ENCODE measurements around the gene CRB1.

CRB1 gene

DNA sequence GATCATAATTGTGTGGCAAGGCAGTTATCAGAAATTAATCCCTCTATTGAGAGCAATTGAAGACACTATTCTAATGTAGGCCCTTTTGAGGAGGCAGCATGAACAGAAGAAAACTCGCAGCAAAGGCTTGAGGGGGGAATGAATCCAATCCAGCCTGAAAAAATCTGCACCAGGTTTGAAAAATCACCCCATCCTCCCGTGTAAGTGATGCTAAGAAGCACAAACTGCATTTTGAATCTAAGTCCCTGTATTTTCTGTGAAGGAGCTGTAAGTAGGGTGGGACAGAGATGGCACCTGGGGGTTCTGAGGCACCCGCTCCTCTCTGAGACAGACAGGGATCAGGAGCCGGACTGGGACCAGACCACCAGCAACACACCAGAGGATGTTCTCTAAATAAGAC is at the start of gene CRB1:
TSS of gene CRB1 (plus strand) at position 241 of the 400 bp plus-strand sequence. CDS start 161 bp downstream, outside the sequence.
- Histone ChIP-seq H3K36me3 (ENCODE audit: control insufficient read depth in 2 of 2, insufficient read depth in 2 of 2, low read length in 2 of 2) (no peaks in the 10 kb centered on the region), H3K27ac (ENCODE audit: low read depth in 2 of 2, low read length in 2 of 2) (no peak within 1 kb of the TSS), H3K4me1 (ENCODE audit: control insufficient read depth in 2 of 2, insufficient read depth in 2 of 2, low read length in 2 of 2) (no peaks in the 10 kb centered on the region), H3K4me3 (ENCODE audit: low read length in 2 of 2) (no peak within 1 kb of the TSS), H3K9me3 (ENCODE audit: control insufficient read depth in 2 of 2, low read length in 2 of 2) (no peaks in the 10 kb centered on the region), H3K27me3 (ENCODE audit: control insufficient read depth in 2 of 2, insufficient read depth in 2 of 2, low read length in 2 of 2) (no peaks in the 10 kb centered on the region), H3K9ac (ENCODE audit: low read depth in 1 of 2, low read length in 2 of 2) (no peak within 1 kb of the TSS)

DNA sequence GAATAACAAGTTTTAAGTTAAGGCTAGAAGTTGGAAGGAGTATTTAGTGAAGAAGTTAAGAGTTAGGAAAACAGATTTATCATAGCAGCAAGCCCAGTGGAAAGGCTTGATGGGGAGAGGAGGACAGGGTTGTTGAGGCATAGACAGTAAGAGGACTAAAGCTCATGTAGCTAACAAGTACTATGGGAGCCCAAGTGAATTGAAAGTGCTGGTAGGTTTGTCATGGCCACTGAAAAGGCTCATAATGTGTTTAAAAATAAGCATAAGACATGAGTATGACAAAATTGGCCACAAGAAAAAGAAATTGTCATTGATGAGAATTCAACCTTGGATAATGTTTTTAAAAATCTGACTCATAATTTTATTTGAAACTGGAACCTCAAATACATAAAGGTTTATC is 49.2 kb upstream of the CRB1 start:
- H3K9ac ChIP-seq (ENCODE audit: low read depth in 1 of 2, low read length in 2 of 2), result no peak overlapping the region
- H3K4me3 ChIP-seq (ENCODE audit: low read length in 2 of 2), result no peak overlapping the region
- no peaks in the 10 kb centered on the region for H3K36me3 ChIP-seq (ENCODE audit: control insufficient read depth in 2 of 2, insufficient read depth in 2 of 2, low read length in 2 of 2)
- H3K9me3 ChIP-seq (ENCODE audit: control insufficient read depth in 2 of 2, low read length in 2 of 2), result no peaks in the 10 kb centered on the region
- no peak overlapping the region for H3K27ac ChIP-seq (ENCODE audit: low read depth in 2 of 2, low read length in 2 of 2)
- H3K4me1 ChIP-seq (ENCODE audit: control insufficient read depth in 2 of 2, insufficient read depth in 2 of 2, low read length in 2 of 2), result no peaks in the 10 kb centered on the region
- H3K27me3 ChIP-seq (ENCODE audit: control insufficient read depth in 2 of 2, insufficient read depth in 2 of 2, low read length in 2 of 2), result no peaks in the 10 kb centered on the region

DNA sequence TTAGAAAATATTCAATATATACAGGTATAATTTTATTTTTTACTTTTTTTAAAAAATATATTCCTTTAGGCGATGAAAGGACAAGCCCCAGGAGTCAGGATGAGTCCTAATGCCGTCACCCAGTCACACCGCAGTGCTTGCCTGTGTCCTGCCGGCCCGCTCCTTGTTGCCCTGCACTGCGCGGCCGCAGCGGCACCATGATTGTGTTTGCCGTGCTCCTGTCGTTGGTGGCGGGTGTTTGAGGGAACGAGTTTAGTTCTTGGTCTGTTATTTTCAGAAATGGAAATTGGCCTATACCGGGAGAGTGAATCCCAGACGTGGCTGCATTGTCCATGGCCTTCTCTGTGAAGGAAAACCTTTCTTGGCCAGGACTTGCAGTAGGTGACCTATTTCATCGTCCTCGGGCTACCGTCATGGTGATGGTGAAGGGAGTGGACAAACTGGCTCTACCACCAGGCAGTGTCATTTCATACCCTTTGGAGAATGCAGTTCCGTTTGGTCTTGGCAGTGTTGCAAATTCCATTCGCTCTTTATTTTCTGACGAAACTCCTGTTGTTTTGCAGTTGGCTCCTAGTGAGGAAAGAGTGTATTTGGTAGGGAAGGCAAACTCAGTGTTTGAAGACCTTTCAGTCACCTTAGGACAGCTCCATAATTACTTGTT is 45.9 kb upstream of the CRB1 start:
- no peak overlapping the region for H3K9ac ChIP-seq (ENCODE audit: low read depth in 1 of 2, low read length in 2 of 2)
- H3K4me1 ChIP-seq (ENCODE audit: control insufficient read depth in 2 of 2, insufficient read depth in 2 of 2, low read length in 2 of 2), result no peaks in the 10 kb centered on the region
- no peaks in the 10 kb centered on the region for H3K27me3 ChIP-seq (ENCODE audit: control insufficient read depth in 2 of 2, insufficient read depth in 2 of 2, low read length in 2 of 2)
- no peaks in the 10 kb centered on the region for H3K36me3 ChIP-seq (ENCODE audit: control insufficient read depth in 2 of 2, insufficient read depth in 2 of 2, low read length in 2 of 2)
- no peak overlapping the region for H3K4me3 ChIP-seq (ENCODE audit: low read length in 2 of 2)
- no peaks in the 10 kb centered on the region for H3K9me3 ChIP-seq (ENCODE audit: control insufficient read depth in 2 of 2, low read length in 2 of 2)
- no peak overlapping the region for H3K27ac ChIP-seq (ENCODE audit: low read depth in 2 of 2, low read length in 2 of 2)

DNA sequence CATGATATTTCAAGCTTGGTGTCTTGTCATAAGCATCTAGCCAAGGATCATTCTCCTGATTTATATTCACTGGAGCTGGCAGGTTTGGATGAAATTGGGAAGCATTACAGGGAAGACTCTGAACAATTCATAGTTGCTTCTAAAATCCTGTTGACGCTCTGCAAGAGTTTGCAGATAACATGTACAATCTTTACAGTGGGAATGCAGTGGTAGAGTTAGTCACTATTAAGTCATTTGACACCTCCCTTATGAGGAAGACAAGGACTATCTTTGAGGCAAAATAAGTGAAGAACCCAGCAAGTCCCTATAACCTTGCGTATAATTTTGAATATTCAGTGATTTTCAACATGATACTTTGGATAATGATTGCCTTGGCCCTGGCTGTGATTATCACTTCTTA is 45.3 kb upstream of the CRB1 start:
- Histone ChIP-seq H3K4me3 (ENCODE audit: low read length in 2 of 2) (no peak overlapping the region), H3K4me1 (ENCODE audit: control insufficient read depth in 2 of 2, insufficient read depth in 2 of 2, low read length in 2 of 2) (no peaks in the 10 kb centered on the region), H3K36me3 (ENCODE audit: control insufficient read depth in 2 of 2, insufficient read depth in 2 of 2, low read length in 2 of 2) (no peaks in the 10 kb centered on the region), H3K9me3 (ENCODE audit: control insufficient read depth in 2 of 2, low read length in 2 of 2) (no peaks in the 10 kb centered on the region), H3K9ac (ENCODE audit: low read depth in 1 of 2, low read length in 2 of 2) (no peak overlapping the region), H3K27me3 (ENCODE audit: control insufficient read depth in 2 of 2, insufficient read depth in 2 of 2, low read length in 2 of 2) (no peaks in the 10 kb centered on the region), H3K27ac (ENCODE audit: low read depth in 2 of 2, low read length in 2 of 2) (no peak overlapping the region)

DNA sequence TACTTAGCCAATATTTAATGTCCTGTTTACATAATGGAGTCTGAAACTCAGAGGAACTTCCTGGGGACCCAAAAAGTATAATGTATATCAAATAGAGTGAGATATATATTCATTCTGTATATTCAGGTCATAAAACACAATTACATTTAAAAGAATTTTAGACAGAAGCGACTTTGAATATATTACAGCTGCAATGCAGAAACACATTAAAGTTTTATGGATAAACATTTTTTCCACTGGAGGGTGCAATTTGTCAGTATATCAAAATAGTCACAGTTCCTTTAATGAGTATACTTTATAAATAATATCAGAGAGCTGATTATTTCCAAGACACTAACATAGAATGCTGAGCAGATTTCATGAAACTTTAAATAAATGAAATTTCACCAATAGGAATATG is 43.9 kb upstream of the CRB1 start:
- Histone ChIP-seq H3K9ac (ENCODE audit: low read depth in 1 of 2, low read length in 2 of 2) (no peak overlapping the region), H3K4me3 (ENCODE audit: low read length in 2 of 2) (no peak overlapping the region), H3K9me3 (ENCODE audit: control insufficient read depth in 2 of 2, low read length in 2 of 2) (no peaks in the 10 kb centered on the region), H3K36me3 (ENCODE audit: control insufficient read depth in 2 of 2, insufficient read depth in 2 of 2, low read length in 2 of 2) (no peaks in the 10 kb centered on the region), H3K27me3 (ENCODE audit: control insufficient read depth in 2 of 2, insufficient read depth in 2 of 2, low read length in 2 of 2) (no peaks in the 10 kb centered on the region), H3K27ac (ENCODE audit: low read depth in 2 of 2, low read length in 2 of 2) (no peak overlapping the region), H3K4me1 (ENCODE audit: control insufficient read depth in 2 of 2, insufficient read depth in 2 of 2, low read length in 2 of 2) (no peaks in the 10 kb centered on the region)

DNA sequence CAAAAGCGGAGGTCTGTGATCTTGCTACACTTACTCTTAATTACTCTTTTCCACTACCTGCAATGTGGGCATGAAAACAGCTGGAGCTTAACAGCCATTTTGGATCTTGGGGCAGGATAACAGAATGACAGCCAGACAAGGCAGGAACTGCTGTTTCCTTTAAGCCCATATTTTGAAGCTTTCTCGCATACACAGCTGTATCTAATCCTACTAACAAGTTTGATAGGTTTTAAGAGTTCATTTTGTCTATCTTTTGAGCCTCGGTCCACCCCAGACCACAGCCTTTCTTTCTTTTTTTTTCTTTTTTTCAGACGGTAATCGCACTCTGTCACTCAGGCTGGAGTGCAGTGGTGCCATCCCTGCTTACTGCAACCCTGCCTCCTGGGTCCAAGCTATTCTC is 42.4 kb upstream of the CRB1 start:
- H3K27ac ChIP-seq (ENCODE audit: low read depth in 2 of 2, low read length in 2 of 2), result no peak overlapping the region
- no peaks in the 10 kb centered on the region for H3K36me3 ChIP-seq (ENCODE audit: control insufficient read depth in 2 of 2, insufficient read depth in 2 of 2, low read length in 2 of 2)
- H3K4me1 ChIP-seq (ENCODE audit: control insufficient read depth in 2 of 2, insufficient read depth in 2 of 2, low read length in 2 of 2), result no peaks in the 10 kb centered on the region
- H3K27me3 ChIP-seq (ENCODE audit: control insufficient read depth in 2 of 2, insufficient read depth in 2 of 2, low read length in 2 of 2), result no peaks in the 10 kb centered on the region
- H3K9me3 ChIP-seq (ENCODE audit: control insufficient read depth in 2 of 2, low read length in 2 of 2), result no peaks in the 10 kb centered on the region
- H3K4me3 ChIP-seq (ENCODE audit: low read length in 2 of 2), result no peak overlapping the region
- H3K9ac ChIP-seq (ENCODE audit: low read depth in 1 of 2, low read length in 2 of 2), result no peak overlapping the region

DNA sequence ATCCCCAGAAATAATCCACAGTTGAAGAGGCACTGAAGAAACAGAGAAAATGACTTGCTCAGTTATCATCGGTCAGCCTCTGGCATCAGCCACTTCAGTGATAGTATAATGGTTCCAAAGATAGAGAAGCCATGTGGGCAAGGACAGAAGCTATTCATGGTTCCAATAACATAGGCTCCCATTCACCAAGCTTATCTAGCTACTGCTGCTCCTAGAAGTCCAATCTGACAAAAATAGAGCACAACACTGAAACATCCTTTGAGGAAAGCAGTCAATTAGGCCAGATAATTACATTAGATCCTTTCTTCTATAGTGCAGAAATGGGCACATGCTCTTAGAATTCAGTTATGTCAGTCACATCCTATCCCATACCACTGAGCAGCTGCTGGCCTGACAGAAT is 33.5 kb upstream of the CRB1 start:
- Histone ChIP-seq H3K4me1 (ENCODE audit: control insufficient read depth in 2 of 2, insufficient read depth in 2 of 2, low read length in 2 of 2) (no peaks in the 10 kb centered on the region), H3K9ac (ENCODE audit: low read depth in 1 of 2, low read length in 2 of 2) (no peak overlapping the region), H3K27ac (ENCODE audit: low read depth in 2 of 2, low read length in 2 of 2) (no peak overlapping the region), H3K36me3 (ENCODE audit: control insufficient read depth in 2 of 2, insufficient read depth in 2 of 2, low read length in 2 of 2) (no peaks in the 10 kb centered on the region), H3K4me3 (ENCODE audit: low read length in 2 of 2) (no peak overlapping the region), H3K27me3 (ENCODE audit: control insufficient read depth in 2 of 2, insufficient read depth in 2 of 2, low read length in 2 of 2) (no peaks in the 10 kb centered on the region), H3K9me3 (ENCODE audit: control insufficient read depth in 2 of 2, low read length in 2 of 2) (no peaks in the 10 kb centered on the region)

DNA sequence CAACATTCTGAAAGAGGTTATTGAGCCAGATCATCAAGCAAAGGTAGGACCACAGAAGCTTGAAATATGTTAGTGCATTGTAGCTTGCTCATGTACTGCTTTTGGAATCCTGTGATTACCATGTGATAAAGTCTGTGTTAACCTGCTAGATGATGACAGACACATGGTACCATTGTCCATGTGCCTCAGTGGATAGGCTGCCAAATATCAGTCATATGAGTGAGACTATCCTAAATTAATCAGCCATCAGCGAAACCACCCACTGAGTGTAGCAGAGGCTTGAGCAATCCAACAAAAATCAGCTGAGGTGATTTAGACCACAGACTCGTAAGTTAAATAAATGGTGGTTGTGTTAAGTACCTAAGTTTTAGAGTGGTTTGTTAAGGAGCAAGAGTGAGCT is 32.7 kb upstream of the CRB1 start:
- no peaks in the 10 kb centered on the region for H3K4me1 ChIP-seq (ENCODE audit: control insufficient read depth in 2 of 2, insufficient read depth in 2 of 2, low read length in 2 of 2)

DNA sequence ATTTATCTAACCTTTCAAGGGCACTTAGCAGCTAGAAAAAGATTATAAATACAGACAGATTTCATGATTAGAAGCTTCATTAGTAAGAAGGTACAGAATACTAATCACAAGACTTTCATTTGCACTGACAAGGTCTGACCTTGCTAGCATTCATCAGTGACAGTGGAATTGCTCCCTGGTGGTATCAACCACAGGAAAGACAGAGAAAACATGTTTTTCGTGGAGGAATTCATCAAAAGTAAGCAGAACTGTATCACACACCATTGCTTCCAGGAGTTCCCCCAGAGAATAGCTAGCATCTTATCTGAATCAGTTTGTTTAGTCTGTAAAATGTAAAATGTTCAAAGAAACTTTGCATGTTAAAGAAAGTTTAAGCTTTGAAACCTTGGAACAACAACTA is 20.6 kb upstream of the CRB1 start:
- Histone ChIP-seq H3K36me3 (ENCODE audit: control insufficient read depth in 2 of 2, insufficient read depth in 2 of 2, low read length in 2 of 2) (no peaks in the 10 kb centered on the region), H3K27ac (ENCODE audit: low read depth in 2 of 2, low read length in 2 of 2) (no peak overlapping the region), H3K9ac (ENCODE audit: low read depth in 1 of 2, low read length in 2 of 2) (no peak overlapping the region), H3K4me1 (ENCODE audit: control insufficient read depth in 2 of 2, insufficient read depth in 2 of 2, low read length in 2 of 2) (no peaks in the 10 kb centered on the region), H3K27me3 (ENCODE audit: control insufficient read depth in 2 of 2, insufficient read depth in 2 of 2, low read length in 2 of 2) (no peaks in the 10 kb centered on the region), H3K9me3 (ENCODE audit: control insufficient read depth in 2 of 2, low read length in 2 of 2) (no peaks in the 10 kb centered on the region), H3K4me3 (ENCODE audit: low read length in 2 of 2) (no peak overlapping the region)

More for the DNA sequence above, 32.7 kb upstream of the CRB1 start:
- Histone ChIP-seq H3K9ac (ENCODE audit: low read depth in 1 of 2, low read length in 2 of 2) (no peak overlapping the region), H3K4me3 (ENCODE audit: low read length in 2 of 2) (no peak overlapping the region), H3K9me3 (ENCODE audit: control insufficient read depth in 2 of 2, low read length in 2 of 2) (no peaks in the 10 kb centered on the region), H3K27ac (ENCODE audit: low read depth in 2 of 2, low read length in 2 of 2) (no peak overlapping the region), H3K36me3 (ENCODE audit: control insufficient read depth in 2 of 2, insufficient read depth in 2 of 2, low read length in 2 of 2) (no peaks in the 10 kb centered on the region), H3K27me3 (ENCODE audit: control insufficient read depth in 2 of 2, insufficient read depth in 2 of 2, low read length in 2 of 2) (no peaks in the 10 kb centered on the region)

DNA sequence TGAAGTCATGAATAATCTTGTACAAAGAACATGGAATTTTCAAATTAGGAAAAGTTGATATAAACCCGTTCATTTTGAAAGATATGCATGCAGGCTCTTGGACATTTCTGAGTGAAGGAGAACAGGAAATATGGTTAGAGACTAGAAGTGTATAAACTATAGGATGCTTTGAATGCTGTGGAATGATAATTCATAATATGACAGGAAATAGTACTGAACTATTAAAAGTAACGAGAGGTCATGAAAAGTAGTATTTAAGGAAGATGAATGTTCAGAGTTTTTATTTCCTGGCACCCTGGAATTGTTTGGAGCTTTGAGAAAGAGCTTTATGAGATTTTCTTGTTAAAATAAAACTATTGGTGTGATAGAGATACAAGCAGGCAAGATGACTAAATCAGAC is 18.7 kb upstream of the CRB1 start:
- no peaks in the 10 kb centered on the region for H3K27me3 ChIP-seq (ENCODE audit: control insufficient read depth in 2 of 2, insufficient read depth in 2 of 2, low read length in 2 of 2)
- H3K4me1 ChIP-seq (ENCODE audit: control insufficient read depth in 2 of 2, insufficient read depth in 2 of 2, low read length in 2 of 2), result no peaks in the 10 kb centered on the region
- no peak overlapping the region for H3K4me3 ChIP-seq (ENCODE audit: low read length in 2 of 2)
- no peak overlapping the region for H3K9ac ChIP-seq (ENCODE audit: low read depth in 1 of 2, low read length in 2 of 2)
- H3K9me3 ChIP-seq (ENCODE audit: control insufficient read depth in 2 of 2, low read length in 2 of 2), result no peaks in the 10 kb centered on the region
- H3K36me3 ChIP-seq (ENCODE audit: control insufficient read depth in 2 of 2, insufficient read depth in 2 of 2, low read length in 2 of 2), result no peaks in the 10 kb centered on the region
- H3K27ac ChIP-seq (ENCODE audit: low read depth in 2 of 2, low read length in 2 of 2), result no peak overlapping the region

DNA sequence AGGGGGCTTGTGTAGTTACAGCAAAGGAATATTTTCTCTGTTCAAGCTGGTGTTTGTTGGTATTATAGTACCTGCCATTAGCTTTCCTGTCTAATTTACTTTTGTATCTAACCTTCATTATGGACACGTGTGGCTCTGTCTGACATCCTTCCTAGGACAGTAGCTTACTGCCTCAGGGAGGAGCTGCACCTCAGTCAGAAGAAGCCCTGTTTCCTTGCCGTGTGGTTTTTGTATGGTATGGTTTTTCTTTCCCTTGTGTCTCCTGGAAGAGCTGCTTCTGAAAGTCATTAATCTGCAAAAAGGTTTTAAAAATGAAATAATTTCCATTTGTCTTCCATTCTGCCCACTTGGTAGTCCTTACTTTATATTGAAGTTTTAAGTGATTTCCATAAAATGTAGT is 17.4 kb upstream of the CRB1 start:
- H3K27me3 ChIP-seq (ENCODE audit: control insufficient read depth in 2 of 2, insufficient read depth in 2 of 2, low read length in 2 of 2), result no peaks in the 10 kb centered on the region
- H3K27ac ChIP-seq (ENCODE audit: low read depth in 2 of 2, low read length in 2 of 2), result no peak overlapping the region
- no peaks in the 10 kb centered on the region for H3K36me3 ChIP-seq (ENCODE audit: control insufficient read depth in 2 of 2, insufficient read depth in 2 of 2, low read length in 2 of 2)
- H3K4me3 ChIP-seq (ENCODE audit: low read length in 2 of 2), result no peak overlapping the region
- H3K9ac ChIP-seq (ENCODE audit: low read depth in 1 of 2, low read length in 2 of 2), result no peak overlapping the region
- H3K4me1 ChIP-seq (ENCODE audit: control insufficient read depth in 2 of 2, insufficient read depth in 2 of 2, low read length in 2 of 2), result no peaks in the 10 kb centered on the region
- H3K9me3 ChIP-seq (ENCODE audit: control insufficient read depth in 2 of 2, low read length in 2 of 2), result no peaks in the 10 kb centered on the region
